Heart left ventricle (tissue), 16 donors: ENCODE results near the gene MREG. TPM values are rescaled to one million over a fixed set of nuclear protein-coding genes. Genes with fewer than 3 reads are reported as not detected.
"Not testable (repeated sequence)": the region's sequence is repeated elsewhere in the genome, so short reads cannot be mapped to it uniquely, and the experiment has no call there.

ENCODE experiments used
- ATAC-seq, 4 donors: fragments of 200-7000 bp; cut with Tn5 transposase; one replicate each; pipeline ENCODE4 v1.9.1; 2020 to 2022; ENCODE audit warnings: moderate library complexity in 4 of 4, mild to moderate bottlenecking in 3 of 4, moderate number of reproducible peaks in 1 of 4
- DNase-seq, 5 donors: peaks; one replicate each; pipeline ENCODE4 v3.0.0-alpha.2; 2020
- H3K27ac ChIP-seq, 12 donors: fragments of 200-600 bp; sonication (generic) in 4 of 12; one replicate each; pipeline versions ENCODE4 v1.5.0 to v1.8.0; 2016 to 2022; ENCODE audit warnings: mild to moderate bottlenecking in 2 of 12
- H3K27me3 ChIP-seq, 9 donors: fragments of 200-600 bp; sonication (generic) in 2 of 9; one replicate each; pipeline versions ENCODE4 v1.5.1 to v1.8.0; 2016 to 2022; ENCODE audit warnings: mild to moderate bottlenecking in 3 of 9
- H3K36me3 ChIP-seq, 9 donors: fragments of 200-600 bp; sonication (generic) in 2 of 9; one replicate each; pipeline versions ENCODE4 v1.5.0 to v1.8.0; 2018 to 2022; ENCODE audit warnings: mild to moderate bottlenecking in 2 of 9
- H3K4me1 ChIP-seq, 12 donors: fragments of 200-600 bp; sonication (generic) in 4 of 12; one replicate each; pipeline versions ENCODE4 v1.5.0 to v1.8.0; 2016 to 2022; ENCODE audit warnings: mild to moderate bottlenecking in 3 of 12
- H3K4me3 ChIP-seq, 12 donors: fragments of 200-600 bp; sonication (generic) in 4 of 12; one replicate each; pipeline versions ENCODE4 v1.5.0 to v1.8.0; 2017 to 2022; ENCODE audit warnings: mild to moderate bottlenecking in 9 of 12, moderate library complexity in 4 of 12
- H3K9me3 ChIP-seq, 12 donors: fragments of 200-600 bp; sonication (generic) in 4 of 12; one replicate each; pipeline versions ENCODE4 v1.5.0 to v1.8.0; 2016 to 2022; ENCODE audit warnings: mild to moderate bottlenecking in 1 of 12
- CTCF ChIP-seq, 12 donors: fragments of 200-600 bp; sonication (generic) in 4 of 12; IDR thresholded peaks; one replicate each; pipeline versions ENCODE4 v1.5.0 to v1.8.0; 2018 to 2022; ENCODE audit warnings: antibody characterized with exemption in 12 of 12, mild to moderate bottlenecking in 5 of 12
- POLR2A ChIP-seq, 2 donors: fragments of 450-650 bp; IDR thresholded peaks; one replicate each; pipeline ENCODE4 v1.6.1; 2017; ENCODE audit warnings: antibody characterized with exemption in 2 of 2, mild to moderate bottlenecking in 2 of 2, moderate library complexity in 2 of 2
- WGBS, 4 donors: extraction: QIAGEN DNeasy Blood & Tissue Kit in 2 of 4; methylation state at CpG; one replicate each; pipeline versions ENCODE4 v1.1.5 to v1.1.7; 2013 to 2018; 5-methylcytosine and 5-hydroxymethylcytosine counted together
- intact Hi-C, 10 donors: fragments of 100-400 bp; cut with DNase I; formaldehyde crosslinking; loops; one replicate each; pipeline versions ENCODE4 v1.11.1 to v1.14.2; 2022
- polyA plus RNA-seq, 2 donors: library from polyadenylated mRNA; stranded (reverse); fragments of 200-250 nt; gene quantifications; one replicate each; pipeline ENCODE4 v1.2.3, GENCODE V29; 2013
- total RNA-seq, 9 donors: library from RNA; depleted of rRNA in 2 of 9; stranded (reverse); fragments of >200 nt in 2 of 9; fragmentation: NEBNext Ultra II Directional in 3 of 9; extraction: Animal tissue kit (Norgen Biotek cat#: 25700) in 3 of 9; gene quantifications; one replicate each; pipeline versions ENCODE4 v1.1.0 to v1.2.4, GENCODE V29; 2016 to 2023
- donor health status: ischemic (EF 13 %, LVEDD 7.1; RV severe dilation, severe dysfunction).
- donor health status: healthy with polysubstance abuse.
- donor health status: DM: no; HTN: yes; CAD: no.
- donor health status: DM: no; HTN: no; CAD: no.
- donor health status: ischemic (EF 25% LVEDD 6.9; RV normal size, moderate dysfunction).
- donor health status: ischemic (EF 25% LVEDD 5.7; RV mildly dilated, moderate dysfunction).
- donor health status: healthy.
- donor health status: DM: yes; HTN: yes; CAD: no.
- donor health status: ischemic (EF 35%, LVEDD 5.7; RV mildly dilated, moderate dysfunction).
- donor health status: nonischemic (EF 11% LVEDD 7.7; RV severe dilation, severe dysfunction).
- donor health status: DM: yes; HTN: yes; CAD: no.
- donor health status: PGD.
- donor health status: ischemic (EF 29% LVEDD 5.4; RV normal size, mild dysfunction).
- donor health status: nonischemic (EF 23%, LVEDD 6.1; RV moderate dilation, normal function).

MREG gene
- total and polyA plus RNA-seq, 11 donors = 0.14 to 2.4 (median 0.34) TPM; not detected in 1

GRCh38 chr2:215966274-215966673 is 47.1 kb downstream of the MREG start:
- no peak overlapping the region for H3K4me3 ChIP-seq
- no peaks in the 10 kb centered on the region for H3K9me3 ChIP-seq
- no peak overlapping the region for H3K27ac ChIP-seq
- WGBS, 4 donors = 70 to 75% (median 72%) methylated on average over 4 of the region's 4 CpGs
- H3K4me1 ChIP-seq = peaks cover 0 to 11% (median 0%) of the 10 kb centered on the region in 12 donors
- DNase-seq (no peak), ATAC-seq (no peak)
- H3K36me3 ChIP-seq = no peaks in the 10 kb centered on the region
- no peak for TF ChIP-seq POLR2A (IDR thresholded peaks at IDR 0.05)
- no peaks in the 10 kb centered on the region for H3K27me3 ChIP-seq
- intact Hi-C loops = no loop called here

- no peak for ATAC-seq
- Histone ChIP-seq H3K36me3 (no peaks in the 10 kb centered on the region), H3K4me3 (no peak overlapping the region), H3K27me3 (no peaks in the 10 kb centered on the region), H3K27ac (no peak overlapping the region), H3K9me3 (no peaks in the 10 kb centered on the region), H3K4me1 (peaks cover 0 to 11% (median 0%) of the 10 kb centered on the region in 12 donors)
- TF ChIP-seq CTCF (IDR thresholded peaks at IDR 0.05) = no peak
- TF ChIP-seq POLR2A (IDR thresholded peaks at IDR 0.05) = no peak
- intact Hi-C loops = no loop called here
- 93 to 100% (median 97%) methylated on average over 1 of the region's 1 CpG for WGBS, 4 donors
- no peak for DNase-seq
These were observed 47.7 kb downstream of the MREG start for GRCh38 chr2:215965532-215966165.

GRCh38 chr2:215961981-215962380 is 51.4 kb downstream of the MREG start:
- Histone ChIP-seq H3K4me1 (peaks cover 0 to 11% (median 0%) of the 10 kb centered on the region in 12 donors), H3K27me3 (no peaks in the 10 kb centered on the region), H3K9me3 (no peaks in the 10 kb centered on the region), H3K36me3 (no peaks in the 10 kb centered on the region), H3K27ac (no peak overlapping the region), H3K4me3 (no peak overlapping the region)
- intact Hi-C loops = no loop called here
- WGBS, 4 donors = 68 to 84% (median 79%) methylated on average over 5 of the region's 5 CpGs
- DNase-seq (no peak), ATAC-seq (no peak)
- TF ChIP-seq POLR2A (IDR thresholded peaks at IDR 0.05) = no peak
- no peak for TF ChIP-seq CTCF (IDR thresholded peaks at IDR 0.05)

GRCh38 chr2:215958257-215958656 is 55.1 kb downstream of the MREG start:
- Histone ChIP-seq H3K27me3 (no peaks in the 10 kb centered on the region), H3K4me1 (peaks cover 0 to 11% (median 0%) of the 10 kb centered on the region in 12 donors), H3K27ac (no peak overlapping the region), H3K36me3 (no peaks in the 10 kb centered on the region), H3K9me3 (no peaks in the 10 kb centered on the region), H3K4me3 (no peak overlapping the region)
- TF ChIP-seq POLR2A (IDR thresholded peaks at IDR 0.05) (no peak), CTCF (IDR thresholded peaks at IDR 0.05) (no peak)
- no peak for DNase-seq
- 81 to 90% (median 87%) methylated on average over 4 of the region's 4 CpGs for WGBS, 4 donors
- intact Hi-C loops = no loop called here
- no peak for ATAC-seq

GRCh38 chr2:215957354-215958122 is 55.8 kb downstream of the MREG start:
- ATAC-seq, DNase-seq, H3K9me3 ChIP-seq, H3K27ac ChIP-seq, intact Hi-C loops, H3K4me3 ChIP-seq, H3K27me3 ChIP-seq, H3K36me3 ChIP-seq: not testable (repeated sequence)
- peaks cover 0 to 11% (median 0%) of the 10 kb centered on the region in 12 donors for H3K4me1 ChIP-seq
- whole genome bisulfite sequencing, 4 donors = 84 to 96% (median 91%) methylated on average over 10 of the region's 10 CpGs
